Esophagus (tissue), 2 donors: Measurements from ENCODE around the gene SP7. TPM values are rescaled to one million over a fixed set of nuclear protein-coding genes. Genes with fewer than 3 reads are reported as not detected.
"Not testable (repeated sequence)": the region's sequence is repeated elsewhere in the genome, so short reads cannot be mapped to it uniquely, and the experiment has no call there.

Experiments
- H3K27ac ChIP-seq, 2 donors: one replicate each; pipeline ENCODE4 v1.5.1; 2013; ENCODE audit warnings: low read depth in 2 of 2, mild to moderate bottlenecking in 2 of 2, inconsistent platforms in 1 of 2, low read length in 1 of 2, moderate library complexity in 1 of 2
- H3K27me3 ChIP-seq, 2 donors: one replicate each; pipeline ENCODE4 v1.6.1; 2013; ENCODE audit warnings: low read length in 2 of 2, control low read depth in 1 of 2, mild to moderate bottlenecking in 1 of 2; ENCODE audit not compliant: insufficient read depth in 2 of 2, control insufficient read depth in 1 of 2
- H3K36me3 ChIP-seq, 2 donors: one replicate each; pipeline ENCODE4 v1.6.1; 2013; ENCODE audit warnings: low read length in 1 of 2; ENCODE audit not compliant: control insufficient read depth in 2 of 2, insufficient read depth in 2 of 2
- H3K4me1 ChIP-seq, 2 donors: one replicate each; pipeline ENCODE4 v1.6.1; 2013; ENCODE audit warnings: low read length in 1 of 2; ENCODE audit not compliant: control insufficient read depth in 2 of 2, insufficient read depth in 2 of 2
- H3K4me3 ChIP-seq, 2 donors: one replicate each; pipeline ENCODE4 v1.5.1; 2013; ENCODE audit warnings: low read length in 2 of 2, mild to moderate bottlenecking in 2 of 2, low read depth in 1 of 2, moderate library complexity in 1 of 2
- H3K9me3 ChIP-seq, 2 donors: one replicate each; pipeline ENCODE4 v1.6.1; 2013; ENCODE audit warnings: mild to moderate bottlenecking in 2 of 2, low read depth in 1 of 2, low read length in 1 of 2, moderate library complexity in 1 of 2; ENCODE audit not compliant: control insufficient read depth in 2 of 2, insufficient read depth in 1 of 2
- WGBS, 2 donors: extraction: QIAGEN DNeasy Blood & Tissue Kit; methylation state at CpG; one replicate each; pipeline ENCODE4 v1.1.7; 2013; 5-methylcytosine and 5-hydroxymethylcytosine counted together
- polyA plus RNA-seq, 2 donors: library from polyadenylated mRNA; stranded (reverse); fragments of 200-250 nt; gene quantifications; one replicate each; pipeline ENCODE4 v1.2.3, GENCODE V29; 2013
- donor health status: healthy with polysubstance abuse.
- donor health status: Bipolar disorder and iron deficiency.

The SP7 gene
- polyA plus RNA-seq, 2 donors, result not detected

DNA sequence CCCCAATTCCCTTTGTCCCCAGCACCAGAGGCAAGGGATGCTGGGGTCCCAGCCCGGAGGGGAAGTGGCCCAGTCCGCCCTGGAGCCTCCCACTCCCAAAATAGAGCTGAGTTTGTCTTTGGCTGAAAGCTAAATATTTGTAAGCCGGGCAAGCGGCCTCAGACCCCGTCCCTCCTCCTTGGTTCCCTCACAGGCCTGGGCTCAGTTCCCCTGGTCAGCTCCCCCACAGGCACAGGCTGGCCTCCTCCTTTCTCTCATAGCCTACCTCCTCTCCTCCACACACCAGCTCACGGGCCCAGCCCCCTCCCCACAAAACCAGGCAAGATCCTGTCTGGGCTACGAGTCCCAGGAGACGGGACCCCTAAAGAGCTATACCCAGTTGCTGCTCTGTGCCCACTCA, 1.3 kb downstream of the SP7 start:
- no peaks in the 10 kb centered on the region for H3K36me3 ChIP-seq
- no peak overlapping the region for H3K4me3 ChIP-seq
- no peaks in the 10 kb centered on the region for H3K27me3 ChIP-seq
- no peaks in the 10 kb centered on the region for H3K9me3 ChIP-seq
- no peaks in the 10 kb centered on the region for H3K4me1 ChIP-seq
- WGBS, 2 donors, result 84 to 87% methylated on average over 8 of the region's 8 CpGs
- H3K27ac ChIP-seq, result no peak overlapping the region

DNA sequence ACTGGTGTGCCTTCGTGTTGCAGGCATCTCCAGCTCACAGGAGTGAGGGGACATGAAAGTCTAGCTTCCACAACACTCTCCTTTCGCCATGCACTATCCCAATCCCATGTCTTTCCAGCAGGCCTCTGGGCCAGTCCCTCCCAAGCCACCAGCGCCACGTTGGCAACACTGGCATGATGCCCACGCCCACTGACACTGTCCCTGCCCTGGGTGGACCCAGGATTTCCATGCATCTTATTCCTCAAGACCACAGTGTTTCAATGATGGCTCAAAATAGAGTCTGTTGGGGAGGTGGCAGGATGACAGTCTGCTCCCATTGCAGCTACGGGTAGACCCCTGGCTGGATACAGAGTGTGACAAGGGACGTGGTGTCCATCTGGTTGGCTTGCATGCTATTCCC, 2.3 kb downstream of the SP7 start:
- Histone ChIP-seq H3K4me1 (no peaks in the 10 kb centered on the region), H3K27me3 (no peaks in the 10 kb centered on the region), H3K4me3 (no peak overlapping the region), H3K27ac (no peak overlapping the region), H3K36me3 (no peaks in the 10 kb centered on the region), H3K9me3 (no peaks in the 10 kb centered on the region)
- WGBS, 2 donors, result 64 to 65% methylated on average over 7 of the region's 7 CpGs

DNA sequence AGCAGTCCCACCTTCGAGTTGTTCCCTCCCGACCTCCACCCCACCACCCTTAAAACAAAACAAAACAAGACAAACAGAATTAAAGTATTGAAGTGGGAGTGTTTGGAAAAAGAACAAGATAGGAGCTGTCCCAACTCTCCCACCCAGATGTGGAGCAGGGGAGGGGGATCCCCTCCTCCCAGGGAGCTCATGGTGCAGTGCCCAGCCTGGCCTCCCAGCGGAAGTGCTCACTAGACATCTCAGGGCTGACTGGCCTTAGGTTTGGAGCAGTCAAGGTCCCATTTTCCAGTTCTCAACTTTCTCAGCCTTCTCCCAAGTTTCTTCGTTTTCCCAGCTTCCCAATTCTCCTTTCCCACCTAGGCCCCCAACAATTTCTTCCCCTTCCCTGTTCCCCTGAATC, 2.9 kb downstream of the SP7 start:
- H3K4me3 ChIP-seq, result no peak overlapping the region
- no peaks in the 10 kb centered on the region for H3K36me3 ChIP-seq
- H3K27me3 ChIP-seq, result no peaks in the 10 kb centered on the region
- no peaks in the 10 kb centered on the region for H3K4me1 ChIP-seq
- H3K27ac ChIP-seq, result no peak overlapping the region
- 82 to 89% methylated on average over 4 of the region's 4 CpGs for WGBS, 2 donors
- H3K9me3 ChIP-seq, result no peaks in the 10 kb centered on the region

GRCh38 chr12:53332744-53333143, 3.4 kb downstream of the SP7 start:
- WGBS, 2 donors, result 57 to 70% methylated on average over 13 to 15 of the region's 15 CpGs
- Histone ChIP-seq H3K27ac (no peak overlapping the region), H3K4me1 (no peaks in the 10 kb centered on the region), H3K4me3 (no peak overlapping the region), H3K9me3 (no peaks in the 10 kb centered on the region), H3K36me3 (no peaks in the 10 kb centered on the region), H3K27me3 (no peaks in the 10 kb centered on the region)

- not testable (repeated sequence) for H3K27me3 ChIP-seq, H3K4me1 ChIP-seq, H3K9me3 ChIP-seq, H3K27ac ChIP-seq, H3K36me3 ChIP-seq, H3K4me3 ChIP-seq
Observed at GRCh38 chr12:53332339-53332738, 3.8 kb downstream of the SP7 start.

DNA sequence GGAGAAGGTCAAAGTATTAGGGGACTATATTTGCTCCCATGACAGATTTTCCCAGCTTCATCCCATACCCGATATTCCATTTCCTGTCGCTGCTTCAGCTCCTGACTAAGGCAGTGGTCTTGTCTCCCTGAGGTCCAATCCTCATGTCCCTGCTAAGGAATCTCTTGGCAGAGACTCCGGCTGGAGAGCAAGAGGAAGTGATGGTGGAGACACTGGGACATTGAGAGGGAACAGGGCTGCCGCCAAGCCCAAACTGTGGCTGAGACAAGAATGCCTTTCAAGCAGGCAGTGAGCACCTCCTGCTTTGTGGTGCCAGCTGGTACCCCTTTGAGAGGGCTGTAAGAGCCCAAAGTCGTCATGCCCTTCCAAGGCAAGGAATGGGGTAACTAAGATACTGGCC, 5.5 kb downstream of the SP7 start:
- peaks cover 0 to 2% of the 10 kb centered on the region in 2 donors for H3K4me1 ChIP-seq
- no peak overlapping the region for H3K4me3 ChIP-seq
- no peaks in the 10 kb centered on the region for H3K36me3 ChIP-seq
- H3K9me3 ChIP-seq, result no peaks in the 10 kb centered on the region
- no peaks in the 10 kb centered on the region for H3K27me3 ChIP-seq
- H3K27ac ChIP-seq, result no peak overlapping the region
- 77 to 87% methylated on average over 5 of the region's 5 CpGs for WGBS, 2 donors

GRCh38 chr12:53328043-53328435, 8.1 kb downstream of the SP7 start:
- WGBS, 2 donors, result 47 to 54% methylated on average over 16 of the region's 16 CpGs
- Histone ChIP-seq H3K36me3 (no peaks in the 10 kb centered on the region), H3K4me1 (peaks cover 0 to 2% of the 10 kb centered on the region in 2 donors), H3K27ac (no peak overlapping the region), H3K9me3 (no peaks in the 10 kb centered on the region), H3K27me3 (no peaks in the 10 kb centered on the region), H3K4me3 (no peak overlapping the region)

DNA sequence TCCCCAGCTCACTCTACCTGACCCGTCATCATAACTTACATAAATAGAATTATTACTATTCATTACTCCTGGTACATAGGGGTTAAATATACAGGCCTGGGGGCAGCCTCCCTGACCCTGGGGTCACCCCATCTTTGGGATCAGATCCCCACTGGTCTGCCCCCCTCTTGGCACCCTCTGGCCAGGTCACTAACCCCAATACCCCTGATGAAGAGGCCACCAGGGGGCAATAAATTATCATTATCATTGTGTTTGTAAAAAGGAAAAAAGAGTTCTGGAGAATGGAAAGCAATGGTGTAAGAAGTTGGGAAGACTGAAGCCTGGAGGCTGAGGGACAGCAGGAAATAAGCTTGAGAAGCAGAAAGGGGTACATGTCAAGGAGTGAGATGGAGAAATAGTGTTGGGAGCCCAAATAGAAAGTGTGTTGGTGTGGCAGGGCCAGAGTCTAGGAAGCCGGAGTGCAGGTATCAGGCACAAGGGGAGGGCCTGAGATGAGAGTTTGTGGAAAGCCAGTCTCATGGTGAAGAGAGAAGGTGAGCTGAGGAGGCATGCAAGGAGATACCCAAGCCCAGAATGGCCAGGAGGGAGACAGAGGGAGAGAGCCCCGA, 8.6 kb downstream of the SP7 start:
- Histone ChIP-seq H3K27me3 (no peaks in the 10 kb centered on the region), H3K9me3 (no peaks in the 10 kb centered on the region), H3K36me3 (no peaks in the 10 kb centered on the region), H3K4me3 (no peak overlapping the region), H3K4me1 (peaks cover 0 to 2% of the 10 kb centered on the region in 2 donors), H3K27ac (no peak overlapping the region)
- WGBS, 2 donors, result 75 to 85% methylated on average over 3 of the region's 3 CpGs

- WGBS, 2 donors, result 75 to 79% methylated on average over 8 of the region's 8 CpGs
- Histone ChIP-seq H3K4me3 (no peak overlapping the region), H3K27me3 (no peaks in the 10 kb centered on the region), H3K9me3 (no peaks in the 10 kb centered on the region), H3K27ac (no peak overlapping the region), H3K4me1 (peaks cover 0 to 5% of the 10 kb centered on the region in 2 donors), H3K36me3 (no peaks in the 10 kb centered on the region)
Observed at GRCh38 chr12:53326460-53327185, 9.5 kb downstream of the SP7 start.

DNA sequence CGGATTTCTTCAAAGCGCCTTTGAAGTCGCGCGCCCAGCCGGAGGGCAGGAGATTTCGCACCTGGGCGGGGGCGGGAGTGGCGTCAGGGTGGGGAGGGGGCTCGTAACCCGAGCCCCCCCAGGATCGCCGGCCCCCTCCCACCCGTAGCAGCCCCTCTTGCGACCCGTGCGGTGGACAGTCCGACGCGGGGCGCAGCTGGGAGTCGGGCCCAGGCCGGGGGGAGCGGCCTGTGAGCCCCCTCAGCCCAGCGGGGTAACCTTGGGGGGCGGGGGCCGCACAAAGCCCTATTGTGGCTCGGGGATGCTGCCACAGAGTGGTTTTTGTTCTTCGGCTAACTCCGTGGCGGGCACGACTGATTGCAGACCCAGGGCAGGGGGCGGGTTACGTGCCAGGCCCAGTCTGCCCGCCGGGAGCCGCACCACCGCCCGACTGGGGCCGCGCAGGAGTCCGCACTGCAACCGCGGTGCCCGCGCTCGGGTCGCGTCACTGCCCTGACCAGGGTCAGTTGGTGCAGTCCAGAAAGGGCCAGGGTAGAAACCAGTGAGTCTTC, 10.6 kb downstream of the SP7 start:
- H3K4me3 ChIP-seq, result peak overlapping the region; percentile 36 to 59
- no peaks in the 10 kb centered on the region for H3K36me3 ChIP-seq
- WGBS, 2 donors, result 1% methylated on average over 48 to 50 of the region's 50 CpGs
- H3K27ac ChIP-seq, result peak overlapping the region; percentile 84 to 95
- peaks cover 0 to 6% of the 10 kb centered on the region in 2 donors for H3K4me1 ChIP-seq
- H3K27me3 ChIP-seq, result no peaks in the 10 kb centered on the region
- no peaks in the 10 kb centered on the region for H3K9me3 ChIP-seq
